Measurements from ENCODE around the gene RBM20. TPM values are rescaled to one million over a fixed set of nuclear protein-coding genes. Genes with fewer than 3 reads are reported as not detected.

The RBM20 gene
- total RNA-seq, 1 experiment from 2014 or later: 0.17 TPM

DNA sequence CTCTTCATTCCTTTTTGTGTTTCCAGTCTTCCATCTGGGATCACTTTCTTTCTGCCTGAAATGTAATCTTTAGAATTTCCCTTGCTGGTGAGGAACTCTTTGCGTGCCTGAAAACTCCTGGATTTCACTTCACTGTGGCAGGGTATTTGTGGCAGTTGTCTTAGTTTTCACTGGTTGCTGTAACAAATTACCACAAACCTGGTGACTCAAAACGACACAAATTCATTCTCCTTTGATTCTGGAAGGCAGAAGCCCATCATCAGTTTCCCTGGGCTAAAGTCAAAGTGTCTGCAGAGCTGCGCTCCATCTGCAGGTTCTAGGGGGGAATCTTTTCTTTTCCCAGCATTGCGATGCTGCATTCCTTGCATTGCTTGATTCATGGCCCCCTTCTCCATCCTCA lies 109.3 kb downstream of the RBM20 start:
- Histone ChIP-seq H3K79me2 (ENCODE audit: insufficient read depth, low read length) (no peaks in the 10 kb centered on the region), H2BK120ac (ENCODE audit: low read depth, low read length, poor library complexity, severe bottlenecking) (no peak overlapping the region), H3K9ac (ENCODE audit: extremely low read depth, insufficient read length, low read length) (no peak overlapping the region), H3K27me3 (ENCODE audit: insufficient read depth, low read length) (no peaks in the 10 kb centered on the region), H3K18ac (ENCODE audit: insufficient read length, low read depth, low read length) (no peak overlapping the region), H4K91ac (ENCODE audit: insufficient read length, low read depth, low read length) (no peak overlapping the region), H3K27ac (ENCODE audit: insufficient read length, low read depth, low read length) (no peak overlapping the region), H2BK5ac (ENCODE audit: insufficient read length, low read length) (no peak overlapping the region), H3K14ac (ENCODE audit: insufficient read depth, low read length) (no peak overlapping the region), H3K79me1 (ENCODE audit: insufficient read depth, low read depth, low read length, poor library complexity, severe bottlenecking) (no peaks in the 10 kb centered on the region), H3T11ph (ENCODE audit: low read length) (no peak overlapping the region), H2BK12ac (ENCODE audit: insufficient read length, low read depth, low read length) (no peak overlapping the region), H4K5ac (ENCODE audit: insufficient read length, low read depth, low read length) (no peak overlapping the region), H3K4ac (ENCODE audit: low read depth, low read length) (no peak overlapping the region), H3K4me2 (ENCODE audit: insufficient read depth, insufficient read length, low read length) (no peak overlapping the region), H2AK5ac (ENCODE audit: insufficient read length, low read length) (no peak overlapping the region), H3K56ac (ENCODE audit: insufficient read length, low read depth, low read length) (no peak overlapping the region), H2BK20ac (ENCODE audit: low read depth, low read length, poor library complexity, severe bottlenecking) (no peak overlapping the region), H3K23me2 (ENCODE audit: insufficient read length, low read depth, low read length, poor library complexity, severe bottlenecking) (no peaks in the 10 kb centered on the region), H2AFZ (ENCODE audit: low read length) (no peak overlapping the region), H3K23ac (ENCODE audit: insufficient read length, low read depth, low read length) (no peak overlapping the region), H3K9me3 (ENCODE audit: control insufficient read depth, low read depth, low read length) (no peaks in the 10 kb centered on the region), H3K4me1 (ENCODE audit: insufficient read depth, low read length) (no peaks in the 10 kb centered on the region), H4K8ac (replicated peaks; ENCODE audit: insufficient read length, low read depth, low read length) (no peak overlapping the region), H4K20me1 (ENCODE audit: control insufficient read depth, insufficient read depth, insufficient read length) (no peaks in the 10 kb centered on the region), H2BK15ac (ENCODE audit: low read depth, low read length) (no peak overlapping the region)
- H3K9me3 Mint-ChIP-seq: peaks cover 5 to 9% of the 10 kb centered on the region in 2 experiments; a peak in 3 of 5 replicates
- H3K36me3 Mint-ChIP-seq (ENCODE audit: insufficient read depth in 1 of 3, low read depth in 3 of 3): no peaks in the 10 kb centered on the region
- no peaks in the 10 kb centered on the region; the same call in none of the 2 replicates for H3K27me3 Mint-ChIP-seq (ENCODE audit: low read depth)
- H3K4me1 Mint-ChIP-seq: no peaks in the 10 kb centered on the region
- TF ChIP-seq CTCF (conservative IDR thresholded peaks at IDR 0.05): no peak
- H3K27ac Mint-ChIP-seq: no peak overlapping the region
- no peak for DNase-seq
- no CpG with 5 or more reads among the region's 4 CpGs for WGBS (ENCODE audit: extremely low coverage, insufficient read length, low lambda C conversion rate)
- no peak overlapping the region for H3K4me3 Mint-ChIP-seq
